Activated CD4-positive, alpha-beta T cell treated with anti-CD3 and anti-CD28 coated beads for 4 hours (primary cell): Measurements from ENCODE around the gene NDUFB4.

Experiments used
- DNase-seq, 2 donors: peaks; one replicate each; pipeline ENCODE4 v3.0.0-alpha.2; 2020

Gene NDUFB4

GRCh38 chr3:120640231-120640630, 44.1 kb downstream of the NDUFB4 start:
- DNase-seq = no peak

- no peak for DNase-seq
Observed at GRCh38 chr3:120641696-120642246, 45.6 kb downstream of the NDUFB4 start.

GRCh38 chr3:120642368-120642948, 46.3 kb downstream of the NDUFB4 start:
- DNase-seq = no peak

GRCh38 chr3:120645083-120645845, 49.1 kb downstream of the NDUFB4 start:
- no peak for DNase-seq

DNA sequence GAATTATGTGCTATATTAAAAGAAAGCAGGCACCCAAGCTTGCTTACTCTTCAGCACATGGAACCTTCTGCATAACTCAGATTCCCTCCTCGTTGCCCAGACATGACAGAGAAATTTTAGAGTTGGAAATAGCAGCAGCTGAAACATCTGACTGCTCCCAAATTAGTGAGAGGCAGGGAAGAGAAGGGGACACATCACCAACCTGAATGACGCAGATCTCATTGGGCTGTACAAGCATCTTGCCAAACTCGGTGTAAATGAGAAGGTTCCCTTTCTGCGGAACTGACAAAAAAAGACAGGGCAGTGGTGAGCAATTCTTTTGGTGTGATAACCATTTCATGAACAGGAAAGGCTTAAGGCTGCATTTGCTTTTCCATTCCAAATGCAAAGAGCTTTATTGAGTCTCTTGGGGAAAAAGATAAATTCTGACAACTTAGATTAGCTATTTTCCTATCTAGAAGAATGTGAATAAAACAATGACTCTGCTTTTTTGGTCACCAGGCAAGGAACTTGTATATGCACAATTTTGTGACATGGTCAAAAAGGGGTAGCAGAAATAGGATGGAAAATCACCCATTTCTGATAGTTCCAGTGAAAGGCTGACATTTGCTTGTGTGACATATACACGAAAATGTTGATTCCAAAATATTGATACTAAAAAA, 50.8 kb downstream of the NDUFB4 start:
- no peak for DNase-seq

DNA sequence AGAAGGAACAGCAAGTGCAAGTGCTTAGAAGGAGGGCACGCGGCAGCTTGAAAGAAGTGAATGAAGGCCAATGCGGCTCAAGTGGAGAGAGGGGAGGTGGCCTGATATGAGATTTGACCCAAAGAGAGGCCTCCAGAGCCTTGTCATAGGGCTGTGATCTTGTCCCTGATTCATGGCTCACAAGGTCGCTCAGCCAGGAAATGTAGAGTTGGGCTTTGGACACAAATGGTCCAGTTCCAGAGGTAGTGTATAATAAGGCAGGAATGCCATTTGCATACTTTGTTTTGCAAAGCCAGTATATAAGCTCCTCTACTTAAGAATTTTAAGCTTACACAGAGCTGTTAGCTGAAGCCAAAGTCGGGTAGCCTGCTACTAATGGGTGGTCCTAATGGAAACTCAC, 52.2 kb downstream of the NDUFB4 start:
- DNase-seq = no peak

GRCh38 chr3:120649830-120650233, 53.7 kb downstream of the NDUFB4 start:
- DNase-seq = no peak

- DNase-seq = no peak
Observed at GRCh38 chr3:120650311-120650710, 54.2 kb downstream of the NDUFB4 start.
